GM18519 (cell line): ENCODE data around the gene DEFB118.
"Not testable (repeated sequence)": the region's sequence is repeated elsewhere in the genome, so short reads cannot be mapped to it uniquely, and the experiment has no call there.

ENCODE experiments used
- ATAC-seq: cut with Tn5 transposase; IDR thresholded peaks from one replicate; pipeline ENCODE4 v1.9.1; 2021; ENCODE audit warnings: mild to moderate bottlenecking, moderate library complexity; ENCODE audit not compliant: unreplicated experiment, low FRiP score

DEFB118 gene

DNA sequence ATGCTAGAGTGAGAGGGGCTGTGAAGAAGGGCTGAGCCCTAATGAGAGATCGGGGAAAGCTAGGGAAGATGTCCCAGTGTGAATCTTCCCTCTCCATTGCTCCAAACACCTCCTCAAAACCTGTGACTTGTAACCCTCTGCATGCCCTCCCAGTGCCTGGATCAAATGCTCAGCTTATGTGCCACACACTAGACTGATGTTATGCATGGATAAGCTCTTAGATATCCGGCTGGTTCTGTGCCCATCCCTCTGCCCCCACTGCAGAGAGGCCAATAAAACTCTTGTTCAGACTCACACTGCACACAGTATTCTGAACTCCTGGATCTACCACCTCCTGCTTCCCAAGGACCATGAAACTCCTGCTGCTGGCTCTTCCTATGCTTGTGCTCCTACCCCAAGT is at the start of gene DEFB118:
Gene DEFB118 (plus strand): TSS at position 301 of the 400 bp plus-strand sequence. CDS start 50 bp downstream, at position 351.
- ATAC-seq, result no peak

- no peak for ATAC-seq
These were observed 45.9 kb upstream of the DEFB118 start for GRCh38 chr20:31322504-31322903.

DNA sequence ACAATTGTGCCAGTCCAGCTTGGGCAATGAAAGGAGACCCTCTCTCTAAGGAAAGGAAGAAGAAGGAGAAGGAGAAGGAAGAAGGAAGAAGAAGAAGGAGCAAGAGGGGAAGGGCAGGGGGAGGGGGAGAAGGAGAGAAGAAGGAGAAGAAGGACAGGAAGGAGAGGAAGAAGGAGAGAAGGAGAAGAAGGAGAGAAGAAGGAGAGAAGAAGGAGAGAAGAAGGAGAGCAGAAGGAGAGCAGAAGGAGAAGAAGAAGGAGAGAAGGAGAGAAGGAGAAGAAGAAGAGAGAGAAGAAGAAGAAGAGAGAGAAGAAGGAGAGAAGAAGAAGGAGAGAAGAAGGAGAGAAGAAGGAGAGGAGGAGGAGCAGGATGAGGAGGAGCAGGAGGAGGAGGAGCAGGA is 37.5 kb upstream of the DEFB118 start:
- ATAC-seq, result no peak

GRCh38 chr20:31341470-31341869 is 26.9 kb upstream of the DEFB118 start:
- ATAC-seq, result no peak

DNA sequence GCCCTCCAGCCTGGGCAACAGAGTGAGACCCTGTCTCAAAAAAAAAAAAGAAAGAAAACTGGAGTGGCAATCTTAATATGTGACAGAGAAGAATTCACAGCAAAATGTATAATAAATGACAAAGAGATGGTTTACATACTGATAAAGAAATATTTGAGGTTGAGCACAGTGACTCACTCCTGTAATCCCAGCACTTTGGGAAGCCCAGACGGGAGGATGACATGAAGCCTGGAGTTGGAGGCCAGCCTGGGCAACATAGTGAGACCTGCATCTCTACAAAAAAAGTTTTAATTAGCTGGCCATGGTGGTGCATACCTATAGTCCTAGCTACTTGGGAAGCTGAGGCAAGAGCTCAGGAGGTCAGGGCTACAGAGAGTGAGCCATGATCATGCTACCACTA is 12.4 kb upstream of the DEFB118 start:
- no peak for ATAC-seq

DNA sequence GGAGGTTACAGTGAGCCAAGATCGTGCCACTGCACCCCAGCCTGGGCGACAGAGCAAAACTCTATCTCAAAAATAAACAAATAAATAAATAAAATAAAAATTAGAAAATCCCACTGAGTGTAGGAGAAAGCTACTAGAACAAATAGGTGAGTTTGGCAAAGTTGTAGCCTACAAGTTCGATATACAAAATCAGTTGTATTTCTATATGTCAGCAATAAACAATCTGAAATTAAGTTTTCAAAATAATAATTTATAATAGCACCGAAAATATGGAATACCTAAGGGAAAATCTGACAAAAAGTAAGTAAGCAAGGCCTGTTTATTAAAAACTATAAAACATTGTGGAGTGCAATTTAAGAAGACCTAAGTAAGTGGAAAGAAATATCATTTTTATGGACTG is 5.1 kb upstream of the DEFB118 start:
- ATAC-seq, result no peak

- ATAC-seq, result not testable (repeated sequence)
These were observed 4.1 kb upstream of the DEFB118 start for GRCh38 chr20:31364272-31364671.

- no peak for ATAC-seq
These were observed 5.9 kb downstream of the DEFB118 start for GRCh38 chr20:31374346-31374745.

DNA sequence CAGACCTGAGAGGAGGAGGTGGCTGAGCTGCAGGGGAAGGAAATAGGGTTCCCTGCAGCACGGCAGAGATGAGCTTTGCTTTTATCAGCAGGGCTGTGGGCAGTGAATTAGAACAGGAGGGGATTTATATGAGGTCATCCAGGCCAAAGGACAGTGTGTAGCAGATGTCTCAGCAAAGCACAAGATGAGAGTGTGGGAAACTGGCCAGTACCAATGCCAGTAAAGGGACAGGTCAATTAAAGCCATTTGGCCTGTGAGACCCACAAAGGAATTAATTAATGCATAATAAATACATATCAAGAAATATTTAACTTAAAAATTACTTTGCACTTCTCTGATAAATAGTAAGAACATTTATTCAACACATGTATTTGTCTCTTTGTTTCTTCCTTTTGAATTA is 22.1 kb downstream of the DEFB118 start, which contains the start of gene DEFB119:
Gene DEFB119 (minus strand): TSS at position 101 of the 400 bp plus-strand sequence. CDS start 107 bp downstream, outside the sequence.
- ATAC-seq, result no peak

GRCh38 chr20:31392836-31393235 is 24.4 kb downstream of the DEFB118 start:
- ATAC-seq, result no peak

- no peak for ATAC-seq
These were observed 26.5 kb downstream of the DEFB118 start for GRCh38 chr20:31394900-31395299.

DNA sequence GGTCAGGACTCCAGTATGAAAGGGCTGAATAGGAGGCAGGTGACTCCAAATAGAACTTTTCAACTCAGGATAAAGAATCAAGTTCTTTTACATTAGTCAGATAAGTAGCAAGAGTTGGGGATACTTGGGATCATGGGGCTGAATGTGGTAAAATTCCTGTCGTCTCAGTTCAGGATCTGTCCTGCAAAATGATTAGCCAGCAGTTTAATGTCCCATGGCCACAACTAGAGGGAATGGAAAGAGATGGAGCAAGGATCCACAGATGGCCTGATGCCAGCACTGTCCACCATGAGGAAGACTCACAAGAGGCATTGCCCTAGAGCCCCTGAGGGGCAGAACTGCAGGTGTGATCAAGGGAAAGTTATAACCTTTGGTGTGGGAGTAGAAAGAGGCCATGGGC is 35.5 kb downstream of the DEFB118 start:
- no peak for ATAC-seq

GRCh38 chr20:31406115-31406514 is 37.7 kb downstream of the DEFB118 start, which contains the start of gene DEFB121:
DEFB121 (minus strand) TSS chr20:31406215; CDS start chr20:31406152, 63 bp downstream.
- ATAC-seq, result no peak

DNA sequence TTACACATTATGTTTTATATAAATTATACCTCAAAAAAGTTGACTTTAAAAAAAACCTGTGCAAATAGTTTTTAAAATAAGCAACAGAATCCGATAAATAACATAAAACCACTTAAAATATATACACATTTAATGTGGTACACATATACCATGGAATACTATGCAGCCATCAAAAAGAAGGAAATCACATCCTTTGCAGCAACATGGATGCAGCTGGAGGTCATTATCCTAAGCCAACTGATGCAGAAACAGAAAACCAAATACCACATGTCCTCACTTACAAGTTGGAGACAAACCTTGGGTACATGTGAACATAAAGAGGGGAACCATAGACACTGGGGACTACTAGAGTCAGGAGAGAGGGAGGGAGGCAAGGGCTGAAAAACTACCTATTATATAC is 41.6 kb downstream of the DEFB118 start:
- ATAC-seq, result no peak

DNA sequence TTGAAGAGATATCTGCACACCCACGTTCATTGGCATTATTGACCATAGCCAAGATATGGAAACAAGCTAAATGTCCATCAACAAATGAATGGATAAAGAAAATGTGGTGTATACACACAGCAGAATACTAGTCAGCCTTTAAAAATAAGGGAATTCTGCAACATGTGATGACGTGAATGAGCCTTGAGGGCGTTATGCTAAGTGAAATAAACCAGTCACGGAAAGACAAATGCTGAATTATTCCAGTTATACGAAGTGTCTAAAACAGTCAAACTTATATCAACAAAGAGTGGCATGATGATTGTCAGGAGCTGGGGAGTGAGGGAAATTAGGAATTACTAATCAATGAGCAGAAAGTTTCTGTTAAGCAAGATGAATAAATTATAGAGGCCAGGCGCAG is 46.0 kb downstream of the DEFB118 start:
- ATAC-seq, result no peak

DNA sequence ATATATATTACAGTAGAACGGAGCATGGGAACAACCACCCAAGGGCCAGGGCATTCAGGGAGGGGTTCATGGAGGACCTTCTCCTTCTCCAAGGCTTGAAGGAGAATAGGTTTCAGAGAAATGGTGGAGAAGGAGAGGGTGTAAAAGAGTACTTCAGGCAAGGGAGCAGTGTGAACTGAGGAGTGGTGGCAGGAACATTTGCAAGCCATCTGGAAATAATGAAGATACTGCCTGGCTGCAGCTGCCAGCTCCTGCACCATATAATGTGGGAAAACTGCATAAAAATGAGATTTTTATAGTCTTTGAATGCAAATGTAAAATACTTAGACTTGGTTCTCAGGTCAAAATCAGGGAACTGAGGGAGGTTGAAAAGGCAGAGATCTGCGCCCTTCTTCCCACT is 47.3 kb downstream of the DEFB118 start:
- ATAC-seq, result no peak

- ATAC-seq, result no peak
These were observed 49.9 kb downstream of the DEFB118 start for GRCh38 chr20:31418307-31418706.
